ENCODE results near the gene CYP3A5. TPM values are rescaled to one million over a fixed set of nuclear protein-coding genes. Genes with fewer than 3 reads are reported as not detected.

Gene CYP3A5
- total and polyA plus RNA-seq, 2 of the 13 experiments (the other 11 are each of a cell fraction or from before 2014, with no cell fraction given), result 5.7 to 9.3 TPM

DNA sequence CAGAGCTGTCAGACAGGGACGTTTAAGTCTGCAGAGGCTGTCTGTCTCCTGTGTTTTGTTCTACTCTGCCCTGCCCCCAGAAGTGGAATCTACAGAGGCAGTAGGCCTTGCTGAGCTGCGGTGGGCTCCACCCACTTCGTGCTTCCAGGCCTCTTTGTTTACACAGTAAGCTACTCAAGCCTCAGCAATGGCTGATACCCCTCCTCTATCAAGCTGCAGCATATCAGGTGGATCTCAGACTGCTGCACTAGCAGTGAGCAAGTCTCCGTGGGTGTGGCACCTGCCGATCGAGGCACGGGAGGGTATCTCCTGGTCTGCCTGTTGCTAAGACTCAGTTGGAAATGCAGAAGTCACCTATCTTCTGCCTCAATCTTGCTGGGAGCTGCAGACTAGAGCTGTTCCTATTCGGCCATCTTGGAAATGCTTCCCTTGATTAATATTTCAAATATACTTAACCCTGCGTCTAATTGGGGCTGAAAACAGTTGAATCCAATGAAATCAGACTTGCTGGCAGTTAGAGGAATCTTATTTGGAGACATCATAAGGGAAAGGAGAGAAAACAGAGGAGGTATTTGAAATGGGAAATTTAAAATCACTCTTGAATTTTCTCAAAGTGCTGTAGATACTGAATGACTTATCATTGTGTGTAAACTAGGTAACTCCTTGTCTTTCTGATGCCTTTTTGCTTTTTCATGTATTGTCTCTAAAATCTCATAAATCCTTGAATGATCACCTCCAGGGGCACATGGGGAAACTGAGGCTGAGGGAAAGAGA is 13.8 kb upstream of the CYP3A5 start (continued):
- TF ChIP-seq HNF4G (IDR thresholded peaks at IDR 0.05; ENCODE audit: borderline replicate concordance, low read depth, low read length) (no peak), HNF4G (CRISPR knock-in tag; IDR thresholded peaks at IDR 0.05; ENCODE audit: borderline replicate concordance, low read depth) (no peak), CREM (IDR thresholded peaks at IDR 0.05) (peak; percentile 61; the same call in 1 of the 2 replicates), CREM (CRISPR knock-in tag; IDR thresholded peaks at IDR 0.05) (no peak), ZNF792 (CRISPR knock-in tag; IDR thresholded peaks at IDR 0.05) (peak; percentile 51; the same call in 1 of the 2 replicates), ZNF772 (CRISPR knock-in tag; IDR thresholded peaks at IDR 0.05) (peak; percentile 78; the same call in 1 of the 2 replicates), MAZ (IDR thresholded peaks at IDR 0.05; ENCODE audit: borderline replicate concordance, low read depth, low read length) (no peak), MAZ (CRISPR knock-in tag; IDR thresholded peaks at IDR 0.05; ENCODE audit: low read depth) (peak; percentile 67), ISL2 (CRISPR knock-in tag; IDR thresholded peaks at IDR 0.05) (peak; percentile 81), ZNF136 (CRISPR knock-in tag; IDR thresholded peaks at IDR 0.05; ENCODE audit: low read depth) (peak; percentile 50; the same call in 1 of the 2 replicates), STAG1 (CRISPR knock-in tag; IDR thresholded peaks at IDR 0.05) (0 out of 2 replicates have a peak, but pooled peaks have one; percentile 30), HNRNPL (IDR thresholded peaks at IDR 0.05; ENCODE audit: low read depth, low read length) (no peak), NFE2L1 (CRISPR knock-in tag; IDR thresholded peaks at IDR 0.05; ENCODE audit: borderline replicate concordance) (no peak), U2AF1 (optimal IDR thresholded peaks at IDR 0.05; ENCODE audit: low read depth, low read length) (no peak), SOX5 (CRISPR knock-in tag; IDR thresholded peaks at IDR 0.05; ENCODE audit: borderline replicate concordance) (peak; percentile 75; the same call in 1 of the 2 replicates), RELA (CRISPR knock-in tag; IDR thresholded peaks at IDR 0.05) (no peak), ZNF234 (CRISPR knock-in tag; conservative IDR thresholded peaks at IDR 0.05) (no peak)
- TF ChIP-seq, protein P1, sequence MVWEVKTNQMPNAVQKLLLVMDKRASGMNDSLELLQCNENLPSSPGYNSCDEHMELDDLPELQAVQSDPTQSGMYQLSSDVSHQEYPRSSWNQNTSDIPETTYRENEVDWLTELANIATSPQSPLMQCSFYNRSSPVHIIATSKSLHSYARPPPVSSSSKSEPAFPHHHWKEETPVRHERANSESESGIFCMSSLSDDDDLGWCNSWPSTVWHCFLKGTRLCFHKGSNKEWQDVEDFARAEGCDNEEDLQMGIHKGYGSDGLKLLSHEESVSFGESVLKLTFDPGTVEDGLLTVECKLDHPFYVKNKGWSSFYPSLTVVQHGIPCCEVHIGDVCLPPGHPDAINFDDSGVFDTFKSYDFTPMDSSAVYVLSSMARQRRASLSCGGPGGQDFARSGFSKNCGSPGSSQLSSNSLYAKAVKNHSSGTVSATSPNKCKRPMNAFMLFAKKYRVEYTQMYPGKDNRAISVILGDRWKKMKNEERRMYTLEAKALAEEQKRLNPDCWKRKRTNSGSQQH (CRISPR knock-in tag; IDR thresholded peaks at IDR 0.05; ENCODE audit: low read depth), result peak; percentile 40; the same call in 1 of the 2 replicates
- TF ChIP-seq, protein P2, sequence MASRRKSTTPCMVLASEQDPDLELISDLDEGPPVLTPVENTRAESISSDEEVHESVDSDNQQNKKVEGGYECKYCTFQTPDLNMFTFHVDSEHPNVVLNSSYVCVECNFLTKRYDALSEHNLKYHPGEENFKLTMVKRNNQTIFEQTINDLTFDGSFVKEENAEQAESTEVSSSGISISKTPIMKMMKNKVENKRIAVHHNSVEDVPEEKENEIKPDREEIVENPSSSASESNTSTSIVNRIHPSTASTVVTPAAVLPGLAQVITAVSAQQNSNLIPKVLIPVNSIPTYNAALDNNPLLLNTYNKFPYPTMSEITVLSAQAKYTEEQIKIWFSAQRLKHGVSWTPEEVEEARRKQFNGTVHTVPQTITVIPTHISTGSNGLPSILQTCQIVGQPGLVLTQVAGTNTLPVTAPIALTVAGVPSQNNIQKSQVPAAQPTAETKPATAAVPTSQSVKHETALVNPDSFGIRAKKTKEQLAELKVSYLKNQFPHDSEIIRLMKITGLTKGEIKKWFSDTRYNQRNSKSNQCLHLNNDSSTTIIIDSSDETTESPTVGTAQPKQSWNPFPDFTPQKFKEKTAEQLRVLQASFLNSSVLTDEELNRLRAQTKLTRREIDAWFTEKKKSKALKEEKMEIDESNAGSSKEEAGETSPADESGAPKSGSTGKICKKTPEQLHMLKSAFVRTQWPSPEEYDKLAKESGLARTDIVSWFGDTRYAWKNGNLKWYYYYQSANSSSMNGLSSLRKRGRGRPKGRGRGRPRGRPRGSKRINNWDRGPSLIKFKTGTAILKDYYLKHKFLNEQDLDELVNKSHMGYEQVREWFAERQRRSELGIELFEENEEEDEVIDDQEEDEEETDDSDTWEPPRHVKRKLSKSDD (CRISPR knock-in tag; IDR thresholded peaks at IDR 0.05; ENCODE audit: low read depth), result peak; percentile 81
- TF ChIP-seq, protein P3, sequence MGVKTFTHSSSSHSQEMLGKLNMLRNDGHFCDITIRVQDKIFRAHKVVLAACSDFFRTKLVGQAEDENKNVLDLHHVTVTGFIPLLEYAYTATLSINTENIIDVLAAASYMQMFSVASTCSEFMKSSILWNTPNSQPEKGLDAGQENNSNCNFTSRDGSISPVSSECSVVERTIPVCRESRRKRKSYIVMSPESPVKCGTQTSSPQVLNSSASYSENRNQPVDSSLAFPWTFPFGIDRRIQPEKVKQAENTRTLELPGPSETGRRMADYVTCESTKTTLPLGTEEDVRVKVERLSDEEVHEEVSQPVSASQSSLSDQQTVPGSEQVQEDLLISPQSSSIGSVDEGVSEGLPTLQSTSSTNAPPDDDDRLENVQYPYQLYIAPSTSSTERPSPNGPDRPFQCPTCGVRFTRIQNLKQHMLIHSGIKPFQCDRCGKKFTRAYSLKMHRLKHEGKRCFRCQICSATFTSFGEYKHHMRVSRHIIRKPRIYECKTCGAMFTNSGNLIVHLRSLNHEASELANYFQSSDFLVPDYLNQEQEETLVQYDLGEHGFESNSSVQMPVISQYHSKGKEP (CRISPR knock-in tag; IDR thresholded peaks at IDR 0.05), result no peak
- TF ChIP-seq, protein P4, sequence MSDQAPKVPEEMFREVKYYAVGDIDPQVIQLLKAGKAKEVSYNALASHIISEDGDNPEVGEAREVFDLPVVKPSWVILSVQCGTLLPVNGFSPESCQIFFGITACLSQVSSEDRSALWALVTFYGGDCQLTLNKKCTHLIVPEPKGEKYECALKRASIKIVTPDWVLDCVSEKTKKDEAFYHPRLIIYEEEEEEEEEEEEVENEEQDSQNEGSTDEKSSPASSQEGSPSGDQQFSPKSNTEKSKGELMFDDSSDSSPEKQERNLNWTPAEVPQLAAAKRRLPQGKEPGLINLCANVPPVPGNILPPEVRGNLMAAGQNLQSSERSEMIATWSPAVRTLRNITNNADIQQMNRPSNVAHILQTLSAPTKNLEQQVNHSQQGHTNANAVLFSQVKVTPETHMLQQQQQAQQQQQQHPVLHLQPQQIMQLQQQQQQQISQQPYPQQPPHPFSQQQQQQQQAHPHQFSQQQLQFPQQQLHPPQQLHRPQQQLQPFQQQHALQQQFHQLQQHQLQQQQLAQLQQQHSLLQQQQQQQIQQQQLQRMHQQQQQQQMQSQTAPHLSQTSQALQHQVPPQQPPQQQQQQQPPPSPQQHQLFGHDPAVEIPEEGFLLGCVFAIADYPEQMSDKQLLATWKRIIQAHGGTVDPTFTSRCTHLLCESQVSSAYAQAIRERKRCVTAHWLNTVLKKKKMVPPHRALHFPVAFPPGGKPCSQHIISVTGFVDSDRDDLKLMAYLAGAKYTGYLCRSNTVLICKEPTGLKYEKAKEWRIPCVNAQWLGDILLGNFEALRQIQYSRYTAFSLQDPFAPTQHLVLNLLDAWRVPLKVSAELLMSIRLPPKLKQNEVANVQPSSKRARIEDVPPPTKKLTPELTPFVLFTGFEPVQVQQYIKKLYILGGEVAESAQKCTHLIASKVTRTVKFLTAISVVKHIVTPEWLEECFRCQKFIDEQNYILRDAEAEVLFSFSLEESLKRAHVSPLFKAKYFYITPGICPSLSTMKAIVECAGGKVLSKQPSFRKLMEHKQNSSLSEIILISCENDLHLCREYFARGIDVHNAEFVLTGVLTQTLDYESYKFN (CRISPR knock-in tag; conservative IDR thresholded peaks at IDR 0.05), result peak; percentile 81

Data from HepG2 (cell line).